GM12891 (cell line): ENCODE data around the gene OGG1.

Experiments
- POLR2A ChIP-seq: IDR thresholded peaks from 2 replicates; pipeline ENCODE4 v1.6.1; 2011; ENCODE audit warnings: low read depth, low read length, control low read depth
- POLR2AphosphoS5 ChIP-seq: IDR thresholded peaks from 2 replicates; pipeline ENCODE4 v1.6.1; 2011; ENCODE audit warnings: low read depth, low read length, control low read depth
- POU2F2 ChIP-seq: IDR thresholded peaks from 2 replicates; pipeline ENCODE4 v1.6.1; 2011; ENCODE audit warnings: low read depth, mild to moderate bottlenecking, control low read depth, low read length, moderate library complexity
- SPI1 ChIP-seq: IDR thresholded peaks from 2 replicates; pipeline ENCODE4 v1.6.1; 2011; ENCODE audit warnings: low read depth, low read length, control low read depth
- TAF1 ChIP-seq: IDR thresholded peaks from 2 replicates; pipeline ENCODE4 v1.6.1; 2011; ENCODE audit warnings: low read depth, low read length, control low read depth

- TF ChIP-seq POLR2AphosphoS5 = no peak
- no peak for TF ChIP-seq TAF1
- no peak for TF ChIP-seq POLR2A
- TF ChIP-seq SPI1 = no peak
- TF ChIP-seq POU2F2 = no peak
Measured at GRCh38 chr3:9782770-9783169, 33.0 kb downstream of the OGG1 start.
